ENCODE results near the gene KRTAP10-10.

Gene KRTAP10-10

GRCh38 chr21:44686000-44686781 lies 49.0 kb downstream of the KRTAP10-10 start:
- DNase-seq, result no peak

GRCh38 chr21:44686843-44687561 lies 49.8 kb downstream of the KRTAP10-10 start:
- no peak for DNase-seq

DNA sequence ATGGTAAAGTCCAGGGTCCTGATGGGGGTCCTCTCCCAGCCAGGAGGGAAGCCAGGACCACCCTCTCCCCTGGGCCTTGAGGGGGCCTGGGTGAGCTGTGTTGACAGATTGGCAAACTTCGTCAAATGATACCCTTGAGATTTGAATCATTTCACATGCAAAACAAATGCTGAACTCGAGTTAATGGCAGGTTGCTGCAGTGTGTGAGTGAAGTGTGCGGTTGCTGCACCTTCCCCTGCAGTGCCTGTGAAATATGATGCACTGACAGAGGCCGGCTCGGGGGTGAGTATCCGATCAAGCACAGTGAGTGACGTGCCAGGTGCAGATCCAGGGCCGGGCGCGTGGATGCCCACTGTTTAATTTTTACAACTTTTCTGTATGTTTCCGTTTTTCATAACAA lies 50.5 kb downstream of the KRTAP10-10 start:
- DNase-seq, result no peak

Measured in NCI-H2029 (cell line).